Stimulated activated CD4-positive, alpha-beta T cell treated with anti-CD3 and anti-CD28 coated beads, TNF-alpha, amount 100 ng/mL, for 24 hours (primary cell): ENCODE results near the gene RASAL1.
A peak's percentile ranks its signal among the peaks of the same experiment; 100 is the strongest.

Experiments
- DNase-seq, 3 experiments: peaks; one replicate each; pipeline ENCODE4 v3.0.0-alpha.2; 2020; ENCODE audit warnings: low read depth in 3 of 3

The RASAL1 gene

GRCh38 chr12:113057565-113058485 is 77.7 kb downstream of the RASAL1 start:
- no peak for DNase-seq

DNA sequence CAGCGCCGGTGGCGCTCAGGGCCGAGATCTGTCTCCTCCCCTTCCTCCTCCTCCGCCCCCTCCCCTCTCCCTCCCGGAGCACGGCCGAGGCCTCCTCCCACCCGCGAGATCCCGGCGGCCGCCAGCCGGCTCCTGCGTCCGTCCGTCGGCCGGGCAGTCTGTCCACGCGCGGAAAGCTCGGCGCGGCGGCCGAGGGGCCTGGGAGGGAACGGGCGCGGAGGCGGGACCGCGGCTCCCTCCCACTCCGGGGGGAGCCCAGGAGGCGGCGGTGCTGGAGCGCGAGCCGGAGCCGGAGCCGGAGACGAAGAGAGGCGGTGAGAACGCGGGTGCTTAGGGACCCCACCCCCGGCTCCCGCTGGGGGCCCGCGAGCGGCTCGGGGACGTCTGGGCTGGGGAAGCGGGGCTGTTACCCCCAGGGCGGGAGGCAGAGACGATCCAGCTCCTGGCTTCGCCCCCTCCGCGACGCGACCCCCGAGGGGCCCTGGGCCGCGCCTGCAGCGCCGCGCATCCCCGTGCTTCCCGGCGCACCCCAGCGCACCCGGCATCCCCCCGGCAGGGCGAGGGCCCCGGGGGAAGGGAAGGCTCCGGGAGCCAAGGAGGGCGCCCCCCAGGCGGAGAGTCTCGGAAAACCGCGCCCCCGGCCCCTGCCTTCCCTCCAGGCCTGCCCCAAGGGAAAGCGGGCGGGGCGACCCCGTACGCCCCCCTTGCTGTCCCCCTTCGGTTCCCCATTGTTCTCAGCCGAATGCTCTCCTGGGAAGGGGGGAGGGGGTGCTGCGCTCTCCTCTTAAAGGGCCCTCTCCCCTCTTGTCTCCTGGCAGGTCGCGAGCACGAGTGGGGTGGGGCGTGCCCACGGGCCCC is 78.7 kb downstream of the RASAL1 start, which contains the start of gene DTX1:
Gene DTX1 (plus strand): TSS at position 100 of the 858 bp plus-strand sequence. CDS start 1,463 bp downstream, outside the sequence.
- peak in 1 of 3 experiments; percentile 46 for DNase-seq

- DNase-seq = no peak
These were observed 79.3 kb downstream of the RASAL1 start for GRCh38 chr12:113056381-113056630.

GRCh38 chr12:113055594-113056380 is 79.8 kb downstream of the RASAL1 start:
- no peak for DNase-seq

- DNase-seq = no peak
These were observed 80.5 kb downstream of the RASAL1 start for GRCh38 chr12:113054948-113055486.

DNA sequence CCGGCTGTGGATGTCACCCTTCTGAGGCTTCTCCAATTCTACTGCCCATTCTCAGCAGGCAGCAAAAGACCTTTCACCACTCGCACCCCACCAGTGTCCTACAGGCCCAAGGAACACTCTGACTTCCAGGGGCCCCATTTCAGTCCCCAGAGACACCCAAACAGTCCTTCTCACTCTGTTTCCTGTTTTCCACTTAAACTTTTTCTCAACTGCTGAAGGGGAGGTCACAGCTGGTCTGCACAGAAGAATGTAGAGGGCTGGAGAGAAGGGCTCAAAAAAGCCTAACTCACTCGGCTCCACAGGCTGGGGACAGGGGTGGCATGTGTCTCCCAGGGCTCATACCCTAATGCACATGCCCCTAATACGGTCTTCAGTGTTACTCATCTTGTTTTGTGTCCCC is 83.2 kb downstream of the RASAL1 start:
- DNase-seq = no peak

- no peak for DNase-seq
These were observed 83.8 kb downstream of the RASAL1 start for GRCh38 chr12:113051759-113052158.

GRCh38 chr12:113050795-113051194 is 84.8 kb downstream of the RASAL1 start:
- no peak for DNase-seq

DNA sequence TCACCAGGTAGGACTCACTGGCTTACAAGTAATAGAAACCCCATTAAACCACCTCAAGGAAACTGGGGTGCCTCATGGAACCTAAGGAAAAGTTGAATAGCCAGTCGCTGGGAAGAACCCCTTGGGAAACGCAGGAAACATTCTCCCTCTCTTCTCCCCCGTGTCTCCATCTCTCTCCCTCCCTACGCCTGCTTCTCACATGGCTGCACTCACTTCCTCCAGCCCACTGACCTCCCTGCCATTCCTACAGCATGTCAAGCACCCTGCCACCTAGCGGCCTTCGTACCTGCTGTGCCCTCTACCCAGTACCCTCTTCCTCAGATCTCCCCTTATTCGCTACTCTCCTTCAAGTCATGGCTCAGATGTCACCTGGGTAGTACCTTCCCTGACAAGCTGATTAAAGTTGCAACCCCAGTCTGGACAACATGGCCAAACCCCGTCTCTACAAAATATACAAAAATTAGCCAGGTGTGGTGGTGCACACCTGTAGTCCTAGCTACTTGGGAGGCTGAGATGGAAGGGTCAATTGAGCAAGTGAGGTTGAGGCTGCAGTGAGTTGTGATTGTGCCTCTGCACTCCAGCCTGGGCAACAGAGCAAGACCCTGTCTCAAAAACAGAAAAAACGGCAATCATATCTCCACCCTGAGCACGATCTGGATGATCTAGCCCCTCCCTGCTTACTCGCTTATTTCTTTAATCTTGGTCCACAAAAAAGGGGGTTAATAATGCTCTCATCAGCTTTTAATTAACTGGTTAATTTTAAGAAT is 85.4 kb downstream of the RASAL1 start:
- DNase-seq = no peak
